IMR-90 (cell line): ENCODE data around the gene MEGF11. TPM values are rescaled to one million over a fixed set of nuclear protein-coding genes. Genes with fewer than 3 reads are reported as not detected.

ENCODE experiments used
- ATAC-seq: fragments of 200-7000 bp; cut with Tn5 transposase; 2 replicates; pipeline ENCODE4 v1.9.1; 2020; ENCODE audit warnings: low read depth, mild to moderate bottlenecking, moderate library complexity
- BruUV-seq: library from RNA; stranded (reverse); fragments of 400-500 nt; replicated peaks from 2 replicates; lab custom pipeline; 2021; lab: Mats Ljungman, UMichigan
- CTCF ChIA-PET: fragments of 300-600 bp; formaldehyde crosslinking; extraction: SDS; loops from one replicate; lab custom pipeline; 2021; ENCODE audit warnings: antibody characterized with exemption; lab: Yijun Ruan, JAX
- POLR2A ChIA-PET: fragments of 300-600 bp; sonication (Branson Sonifier 250); formaldehyde crosslinking; loops from one replicate; lab custom pipeline; 2022; ENCODE audit warnings: antibody characterized with exemption; ENCODE audit not compliant: unreplicated experiment; lab: Charles Lee
- DNase-seq: peaks from one replicate; pipeline ENCODE4 v3.0.0; 2013
- H2AFZ ChIP-seq: replicated peaks from 2 replicates; pipeline ENCODE3; 2013; ENCODE audit warnings: low read length, mild to moderate bottlenecking; ENCODE audit not compliant: poor library complexity
- H2AK5ac ChIP-seq: 2 replicates; pipeline ENCODE4 v1.6.1; 2013; ENCODE audit warnings: low read depth, low read length, inconsistent platforms
- H2AK9ac ChIP-seq: replicated peaks from 2 replicates; pipeline ENCODE3; 2013; ENCODE audit warnings: mild to moderate bottlenecking, low read depth, low read length, moderate library complexity; ENCODE audit not compliant: poor library complexity
- H2BK120ac ChIP-seq: 2 replicates; pipeline ENCODE4 v1.6.1; 2013; ENCODE audit warnings: low read depth, low read length, inconsistent platforms
- H2BK15ac ChIP-seq: 3 replicates; pipeline ENCODE4 v1.6.1; 2013; ENCODE audit warnings: low read depth, low read length, inconsistent platforms
- H2BK20ac ChIP-seq: 2 replicates; pipeline ENCODE4 v1.6.1; 2013; ENCODE audit warnings: low read depth, mild to moderate bottlenecking, inconsistent platforms, low read length, moderate library complexity
- H2BK5ac ChIP-seq: 2 replicates; pipeline ENCODE4 v1.6.1; 2013; ENCODE audit warnings: mild to moderate bottlenecking, low read depth, low read length, inconsistent platforms; ENCODE audit not compliant: poor library complexity, severe bottlenecking
- H3K14ac ChIP-seq: replicated peaks from 2 replicates; pipeline ENCODE4 v1.6.1; 2013; ENCODE audit warnings: low read depth, low read length, inconsistent platforms
- H3K18ac ChIP-seq: 2 replicates; pipeline ENCODE4 v1.6.1; 2013; ENCODE audit warnings: low read depth, low read length, control low read depth
- H3K23ac ChIP-seq: 2 replicates; pipeline ENCODE4 v1.6.1; 2013; ENCODE audit warnings: low read depth, low read length, inconsistent platforms
- H3K27ac ChIP-seq: 2 replicates; pipeline ENCODE4 v1.5.1; 2013; ENCODE audit warnings: mild to moderate bottlenecking, control low read depth, low read length; ENCODE audit not compliant: insufficient read depth
- H3K27me3 ChIP-seq: 2 replicates; pipeline ENCODE4 v1.6.1; 2013; ENCODE audit warnings: low read length; ENCODE audit not compliant: control insufficient read depth, insufficient read depth
- H3K36me3 ChIP-seq: 2 replicates; pipeline ENCODE4 v1.6.1; 2013; ENCODE audit warnings: low read length, mixed read lengths; ENCODE audit not compliant: control insufficient read depth, insufficient read depth
- H3K4ac ChIP-seq: 2 replicates; pipeline ENCODE4 v1.6.1; 2013; ENCODE audit warnings: low read depth, low read length, inconsistent platforms
- H3K4me1 ChIP-seq: 2 replicates; pipeline ENCODE4 v1.6.1; 2013; ENCODE audit warnings: low read length, mixed read lengths; ENCODE audit not compliant: control insufficient read depth, insufficient read depth
- H3K4me2 ChIP-seq: 2 replicates; pipeline ENCODE4 v1.6.1; 2013; ENCODE audit warnings: low read depth, mild to moderate bottlenecking, control low read depth, low read length, moderate library complexity
- H3K4me3 ChIP-seq: 2 replicates; pipeline ENCODE4 v1.5.1; 2013; ENCODE audit warnings: low read depth, mild to moderate bottlenecking, control low read depth, low read length, moderate library complexity; ENCODE audit not compliant: insufficient read depth
- H3K56ac ChIP-seq: 2 replicates; pipeline ENCODE4 v1.6.1; 2013; ENCODE audit warnings: low read length, inconsistent platforms; ENCODE audit not compliant: insufficient read depth; ENCODE audit errors: extremely low read depth
- H3K79me1 ChIP-seq, 2 experiments: 2 replicates each; pipeline ENCODE4 v1.6.1; 2013; ENCODE audit warnings: low read length in 2 of 2, inconsistent platforms in 1 of 2, low read depth in 1 of 2
- H3K9ac ChIP-seq: 2 replicates; pipeline ENCODE4 v1.6.1; 2013; ENCODE audit warnings: low read depth, low read length, control low read depth
- H3K9me1 ChIP-seq: 2 replicates; pipeline ENCODE4 v1.6.1; 2013; ENCODE audit warnings: low read length, inconsistent platforms; ENCODE audit not compliant: insufficient read depth
- H3K9me3 ChIP-seq: 2 replicates; pipeline ENCODE4 v1.6.1; 2013; ENCODE audit warnings: low read length; ENCODE audit not compliant: control insufficient read depth, insufficient read depth
- H4K20me1 ChIP-seq: 2 replicates; pipeline ENCODE4 v1.6.1; 2013; ENCODE audit warnings: low read length, inconsistent platforms; ENCODE audit not compliant: insufficient read depth
- H4K5ac ChIP-seq: 2 replicates; pipeline ENCODE4 v1.6.1; 2013; ENCODE audit warnings: mild to moderate bottlenecking, low read depth, low read length, control low read depth
- H4K8ac ChIP-seq, 2 experiments: 2 replicates each; pipeline ENCODE4 v1.6.1; 2013; ENCODE audit warnings: low read depth in 2 of 2, low read length in 2 of 2, control low read depth in 1 of 2, inconsistent platforms in 1 of 2
- H4K91ac ChIP-seq: 2 replicates; pipeline ENCODE4 v1.6.1; 2013; ENCODE audit warnings: low read depth, low read length, inconsistent platforms; ENCODE audit not compliant: insufficient read depth
- CEBPB ChIP-seq: IDR thresholded peaks from 2 replicates; pipeline ENCODE4 v1.6.1; 2012; ENCODE audit warnings: low read depth, low read length, improper control_type of control experiment
- CHD1 ChIP-seq: IDR thresholded peaks from 2 replicates; pipeline ENCODE4 v1.6.1; 2012; ENCODE audit warnings: low read depth, low read length, improper control_type of control experiment
- MXI1 ChIP-seq: IDR thresholded peaks from 2 replicates; pipeline ENCODE4 v1.6.1; 2012; ENCODE audit warnings: low read depth, mild to moderate bottlenecking, low read length, moderate library complexity, borderline replicate concordance
- POLR2A ChIP-seq: IDR thresholded peaks from 2 replicates; pipeline ENCODE4 v1.6.1; 2012; ENCODE audit warnings: mild to moderate bottlenecking, low read depth, low read length
- RAD21 ChIP-seq: IDR thresholded peaks from 2 replicates; pipeline ENCODE4 v1.6.1; 2012; ENCODE audit warnings: low read length, improper control_type of control experiment
- RCOR1 ChIP-seq: IDR thresholded peaks from 2 replicates; pipeline ENCODE4 v1.6.1; 2012; ENCODE audit warnings: mild to moderate bottlenecking, low read length, improper control_type of control experiment; ENCODE audit not compliant: insufficient replicate concordance
- WGBS, 2 experiments: methylation state at CpG; one replicate each; pipeline versions ENCODE4 v1.1.5 to v1.1.7; 2013; ENCODE audit warnings: missing lambda C conversion rate in 2 of 2; ENCODE audit not compliant: insufficient read length in 1 of 2; ENCODE audit errors: extremely low coverage in 2 of 2; 5-methylcytosine and 5-hydroxymethylcytosine counted together
- dilution Hi-C: fragments of 300-500 bp; cut with HindIII; formaldehyde crosslinking; loops from one replicate; pipeline ENCODE4 v1.14.3; 2018; ENCODE audit warnings: low sequenced_read_pairs; ENCODE audit not compliant: unreplicated experiment
- in situ Hi-C: fragments of 300-500 bp; cut with MboI; formaldehyde crosslinking; loops from 3 replicates; pipeline ENCODE4 v1.14.3; 2019; ENCODE audit warnings: low sequenced_read_pairs, inconsistent platforms, mixed read lengths
- intact Hi-C: fragments of 100-400 bp; cut with micrococcal nuclease; formaldehyde crosslinking; loops from 2 replicates; pipeline ENCODE4 v1.10.0; 2022
- polyA plus RNA-seq, 3 experiments: library from polyadenylated mRNA; depleted of rRNA; stranded (reverse); fragments of >200 nt; gene quantifications; 2 replicates each; pipeline ENCODE4 v1.2.3, GENCODE V29; 2012; ENCODE audit warnings: low replicate concordance in 1 of 3
- total RNA-seq: library from RNA; depleted of rRNA; stranded (reverse); fragments of >200 nt; gene quantifications from 2 replicates; pipeline ENCODE4 v1.2.3, GENCODE V29; 2012
- TF ChIP-seq, protein P1 (sequence below): fragments of 150-350 bp; IDR thresholded peaks from 2 replicates; pipeline ENCODE4 v1.6.1; 2017; ENCODE audit warnings: mild to moderate bottlenecking, antibody characterized with exemption, low read length, low read depth

Gene MEGF11
- total and polyA plus RNA-seq, 2 of the 4 experiments (the other 2 are of a cell fraction): not detected

GRCh38 chr15:65963911-65964482, 289.6 kb downstream of the MEGF11 start:
- CTCF ChIA-PET: no interaction called here
- H2AK5ac ChIP-seq: no peak overlapping the region
- no peaks in the 10 kb centered on the region for H3K9me1 ChIP-seq
- no peak overlapping the region for H3K4me3 ChIP-seq
- H2BK20ac ChIP-seq: no peak overlapping the region
- H3K4me1 ChIP-seq: no peaks in the 10 kb centered on the region
- H2AFZ ChIP-seq: no peak overlapping the region
- no TSS peak for BruUV-seq
- H3K14ac ChIP-seq: no peak overlapping the region
- dilution Hi-C loops: no loop called here
- H3K27ac ChIP-seq: no peak overlapping the region
- POLR2A ChIA-PET: no interaction called here
- no peak overlapping the region for H3K4ac ChIP-seq
- H4K91ac ChIP-seq: no peak overlapping the region
- H4K8ac ChIP-seq: no peak overlapping the region
- H3K9me3 ChIP-seq: no peaks in the 10 kb centered on the region
- intact Hi-C loops: no loop called here
- no peak overlapping the region for H4K5ac ChIP-seq
- WGBS, 2 experiments: 79% methylated on average over 2 of the region's 13 CpGs; no CpG with 5 or more reads in 1 of the 2 experiments
- H2BK120ac ChIP-seq: no peak overlapping the region
- H3K9ac ChIP-seq: no peak overlapping the region
- ATAC-seq: no peak
- H2BK5ac ChIP-seq: no peak overlapping the region
- no peak overlapping the region for H3K18ac ChIP-seq
- no peak overlapping the region for H3K56ac ChIP-seq
- H4K20me1 ChIP-seq: no peaks in the 10 kb centered on the region
- in situ Hi-C loops: no loop called here
- no peaks in the 10 kb centered on the region for H3K36me3 ChIP-seq
- no peak overlapping the region for H2BK15ac ChIP-seq
- DNase-seq: no peak
- no peaks in the 10 kb centered on the region for H3K79me1 ChIP-seq
- no peak for TF ChIP-seq RAD21
- no peak for TF ChIP-seq POLR2A
- no peak for TF ChIP-seq CEBPB
- TF ChIP-seq CHD1: no peak
- TF ChIP-seq MXI1: no peak
- TF ChIP-seq, protein P1, sequence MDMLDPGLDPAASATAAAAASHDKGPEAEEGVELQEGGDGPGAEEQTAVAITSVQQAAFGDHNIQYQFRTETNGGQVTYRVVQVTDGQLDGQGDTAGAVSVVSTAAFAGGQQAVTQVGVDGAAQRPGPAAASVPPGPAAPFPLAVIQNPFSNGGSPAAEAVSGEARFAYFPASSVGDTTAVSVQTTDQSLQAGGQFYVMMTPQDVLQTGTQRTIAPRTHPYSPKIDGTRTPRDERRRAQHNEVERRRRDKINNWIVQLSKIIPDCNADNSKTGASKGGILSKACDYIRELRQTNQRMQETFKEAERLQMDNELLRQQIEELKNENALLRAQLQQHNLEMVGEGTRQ: no peak
- no peak for TF ChIP-seq RCOR1
- no peak overlapping the region for H3K23ac ChIP-seq
- H2AK9ac ChIP-seq: peak overlapping the region; percentile 11
- peaks cover 56% of the 10 kb centered on the region for H3K27me3 ChIP-seq
- no peak overlapping the region for H3K4me2 ChIP-seq
